Adipocyte (in vitro differentiated cells): ENCODE results near the gene KCNIP4.

Source experiments
- DNase-seq: peaks from one replicate; pipeline ENCODE4 v3.0.0-alpha.2; 2015; ENCODE audit warnings: low read depth
- H3K27me3 ChIP-seq: replicated peaks from 2 replicates; pipeline ENCODE4 v1.7.0; 2013; ENCODE audit warnings: mild to moderate bottlenecking, low read length, moderate library complexity; ENCODE audit not compliant: control insufficient read depth, insufficient read depth
- H3K36me3 ChIP-seq: 2 replicates; pipeline ENCODE4 v1.7.0; 2013; ENCODE audit warnings: low read length, mild to moderate bottlenecking, moderate library complexity; ENCODE audit not compliant: control insufficient read depth, insufficient read depth, severe bottlenecking
- H3K4me1 ChIP-seq: 2 replicates; pipeline ENCODE4 v1.7.0; 2013; ENCODE audit warnings: mild to moderate bottlenecking, low read length, moderate library complexity; ENCODE audit not compliant: control insufficient read depth, insufficient read depth
- H3K4me3 ChIP-seq: 2 replicates; pipeline ENCODE4 v1.7.0; 2013; ENCODE audit warnings: mild to moderate bottlenecking, low read length, moderate library complexity
- H3K9ac ChIP-seq: 2 replicates; pipeline ENCODE4 v1.7.0; 2013; ENCODE audit warnings: mild to moderate bottlenecking, low read length, moderate library complexity
- H3K9me3 ChIP-seq: 2 replicates; pipeline ENCODE4 v1.7.0; 2013; ENCODE audit warnings: mild to moderate bottlenecking, low read length, moderate library complexity; ENCODE audit not compliant: control insufficient read depth

Gene KCNIP4

GRCh38 chr4:21882051-21882839 lies 66.3 kb downstream of the KCNIP4 start:
- Histone ChIP-seq H3K9me3 (no peaks in the 10 kb centered on the region), H3K27me3 (no peaks in the 10 kb centered on the region), H3K4me1 (peaks cover 28% of the 10 kb centered on the region), H3K4me3 (no peak overlapping the region), H3K36me3 (no peaks in the 10 kb centered on the region), H3K9ac (no peak overlapping the region)
- DNase-seq = no peak

DNA sequence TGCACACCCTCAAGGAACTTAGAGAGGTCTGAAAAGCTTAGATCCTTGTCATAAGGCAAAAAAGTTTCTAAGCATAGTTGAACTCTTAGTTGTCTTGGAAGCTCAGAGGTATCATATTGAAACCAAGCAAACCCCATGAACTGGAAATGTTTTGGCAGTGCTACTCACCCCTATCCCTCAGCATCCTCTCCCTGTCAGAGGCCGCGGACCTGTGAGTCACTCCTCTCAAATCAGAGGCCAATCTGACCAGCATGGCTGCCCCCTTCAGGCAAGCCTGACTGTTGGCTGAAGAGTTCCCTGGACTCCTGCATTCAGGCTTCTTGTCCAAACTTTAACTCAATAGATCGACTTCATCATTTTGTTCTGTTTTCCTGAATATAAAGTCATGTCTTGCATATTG lies 69.4 kb downstream of the KCNIP4 start:
- no peak overlapping the region for H3K4me3 ChIP-seq
- no peaks in the 10 kb centered on the region for H3K27me3 ChIP-seq
- H3K4me1 ChIP-seq = peaks cover 5% of the 10 kb centered on the region
- no peaks in the 10 kb centered on the region for H3K36me3 ChIP-seq
- H3K9me3 ChIP-seq = no peaks in the 10 kb centered on the region
- DNase-seq = no peak
- no peak overlapping the region for H3K9ac ChIP-seq

DNA sequence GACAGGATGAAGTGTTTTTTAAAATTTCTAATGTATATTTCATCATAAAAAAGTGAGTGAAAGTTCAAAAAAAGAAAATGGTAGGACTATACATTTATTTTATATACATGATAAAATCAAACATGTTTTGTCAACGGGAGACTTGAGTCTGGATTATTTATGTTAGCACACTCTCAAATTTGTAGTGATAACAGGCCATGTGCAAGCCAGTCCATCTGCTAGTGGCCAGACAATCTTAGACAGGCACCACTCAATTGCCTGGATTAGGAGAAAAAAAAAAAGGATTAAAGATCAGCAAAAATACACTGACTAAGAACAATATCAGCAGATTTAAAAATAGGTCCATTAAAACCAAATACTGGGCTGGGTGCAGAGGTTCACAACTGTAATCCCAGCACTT lies 71.9 kb downstream of the KCNIP4 start:
- no peak for DNase-seq
- H3K36me3 ChIP-seq = no peaks in the 10 kb centered on the region
- H3K9me3 ChIP-seq = no peaks in the 10 kb centered on the region
- no peak overlapping the region for H3K4me3 ChIP-seq
- no peak overlapping the region for H3K9ac ChIP-seq
- H3K27me3 ChIP-seq = no peaks in the 10 kb centered on the region
- H3K4me1 ChIP-seq = peaks cover 13% of the 10 kb centered on the region

GRCh38 chr4:21873145-21873544 lies 75.4 kb downstream of the KCNIP4 start:
- Histone ChIP-seq H3K36me3 (no peaks in the 10 kb centered on the region), H3K27me3 (no peaks in the 10 kb centered on the region), H3K4me1 (peaks cover 13% of the 10 kb centered on the region), H3K9me3 (no peaks in the 10 kb centered on the region), H3K4me3 (no peak overlapping the region), H3K9ac (no peak overlapping the region)
- DNase-seq = no peak

GRCh38 chr4:21872101-21872500 lies 76.5 kb downstream of the KCNIP4 start:
- no peaks in the 10 kb centered on the region for H3K36me3 ChIP-seq
- no peak overlapping the region for H3K9ac ChIP-seq
- H3K4me1 ChIP-seq = peaks cover 13% of the 10 kb centered on the region
- no peak overlapping the region for H3K4me3 ChIP-seq
- no peak for DNase-seq
- H3K27me3 ChIP-seq = no peaks in the 10 kb centered on the region
- H3K9me3 ChIP-seq = no peaks in the 10 kb centered on the region

GRCh38 chr4:21869978-21870745 lies 78.4 kb downstream of the KCNIP4 start:
- Histone ChIP-seq H3K36me3 (no peaks in the 10 kb centered on the region), H3K4me1 (peaks cover 13% of the 10 kb centered on the region), H3K9ac (no peak overlapping the region), H3K9me3 (no peaks in the 10 kb centered on the region), H3K4me3 (no peak overlapping the region), H3K27me3 (no peaks in the 10 kb centered on the region)
- DNase-seq = no peak

- no peaks in the 10 kb centered on the region for H3K9me3 ChIP-seq
- H3K9ac ChIP-seq = no peak overlapping the region
- no peak overlapping the region for H3K4me3 ChIP-seq
- no peak for DNase-seq
- no peaks in the 10 kb centered on the region for H3K27me3 ChIP-seq
- no peaks in the 10 kb centered on the region for H3K4me1 ChIP-seq
- H3K36me3 ChIP-seq = no peaks in the 10 kb centered on the region
These were observed 83.9 kb downstream of the KCNIP4 start for GRCh38 chr4:21864686-21865085.

DNA sequence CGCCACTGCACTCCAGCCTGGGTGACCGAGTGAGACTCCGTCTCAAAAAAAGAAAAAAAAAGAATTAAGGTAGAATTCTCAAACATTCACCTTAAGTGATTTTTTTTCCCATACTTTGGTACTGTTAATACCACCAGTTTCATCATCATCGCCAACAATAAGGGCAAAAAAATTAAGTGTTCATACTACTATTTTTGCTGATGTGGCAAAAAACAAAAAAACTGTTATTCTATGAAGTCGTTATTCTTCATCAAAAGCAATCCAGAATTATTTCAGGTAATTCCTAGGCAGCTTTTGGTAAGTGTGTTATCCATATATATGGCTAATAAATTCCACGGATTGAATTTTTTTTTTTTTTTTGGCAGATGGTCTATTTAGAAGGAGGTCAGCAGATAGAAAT lies 85.7 kb downstream of the KCNIP4 start:
- DNase-seq = no peak
- H3K36me3 ChIP-seq = no peaks in the 10 kb centered on the region
- H3K27me3 ChIP-seq = no peaks in the 10 kb centered on the region
- no peak overlapping the region for H3K4me3 ChIP-seq
- peaks cover 5% of the 10 kb centered on the region for H3K4me1 ChIP-seq
- no peaks in the 10 kb centered on the region for H3K9me3 ChIP-seq
- no peak overlapping the region for H3K9ac ChIP-seq

- DNase-seq = peak; percentile 48
- Histone ChIP-seq H3K9ac (no peak overlapping the region), H3K9me3 (no peaks in the 10 kb centered on the region), H3K4me1 (peaks cover 5% of the 10 kb centered on the region), H3K36me3 (no peaks in the 10 kb centered on the region), H3K4me3 (no peak overlapping the region), H3K27me3 (no peaks in the 10 kb centered on the region)
These were observed 89.6 kb downstream of the KCNIP4 start for GRCh38 chr4:21858971-21859370.

- Histone ChIP-seq H3K4me3 (no peak overlapping the region), H3K9ac (no peak overlapping the region), H3K9me3 (no peaks in the 10 kb centered on the region), H3K36me3 (no peaks in the 10 kb centered on the region), H3K4me1 (peaks cover 5% of the 10 kb centered on the region), H3K27me3 (no peaks in the 10 kb centered on the region)
- DNase-seq = no peak
These were observed 91.8 kb downstream of the KCNIP4 start for GRCh38 chr4:21856754-21857153.

DNA sequence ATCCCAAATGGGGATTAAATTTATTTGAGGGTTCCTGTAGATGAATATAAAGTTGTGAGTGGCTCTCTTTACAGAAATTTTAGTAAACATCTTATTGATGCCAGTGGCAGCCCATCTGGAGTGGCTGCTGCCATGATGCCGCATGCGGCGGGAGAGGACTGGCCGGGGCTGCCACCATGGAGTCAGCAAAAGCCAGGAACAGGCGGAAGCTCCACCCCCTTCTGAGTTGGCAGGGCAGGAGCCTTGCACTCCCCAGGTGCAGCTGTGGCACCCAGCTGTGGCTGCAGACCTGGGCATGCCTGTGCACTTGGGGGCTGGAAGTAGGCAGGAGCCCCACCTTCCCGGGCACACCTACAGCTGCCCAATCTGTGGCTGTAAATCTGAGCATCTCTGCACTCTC lies 92.3 kb downstream of the KCNIP4 start:
- Histone ChIP-seq H3K9me3 (no peaks in the 10 kb centered on the region), H3K36me3 (no peaks in the 10 kb centered on the region), H3K4me3 (no peak overlapping the region), H3K4me1 (peaks cover 5% of the 10 kb centered on the region), H3K27me3 (no peaks in the 10 kb centered on the region), H3K9ac (no peak overlapping the region)
- no peak for DNase-seq
